Stimulated activated CD4-positive, alpha-beta T cell treated with anti-CD3 and anti-CD28 coated beads, Interleukin-15, amount 100 ng/mL, for 48 hours (primary cell): ENCODE data around the gene L3HYPDH.

Experiments used
- DNase-seq, 2 donors: peaks; one replicate each; pipeline ENCODE4 v3.0.0-alpha.2; 2020; ENCODE audit warnings: low read depth in 2 of 2

Gene L3HYPDH

DNA sequence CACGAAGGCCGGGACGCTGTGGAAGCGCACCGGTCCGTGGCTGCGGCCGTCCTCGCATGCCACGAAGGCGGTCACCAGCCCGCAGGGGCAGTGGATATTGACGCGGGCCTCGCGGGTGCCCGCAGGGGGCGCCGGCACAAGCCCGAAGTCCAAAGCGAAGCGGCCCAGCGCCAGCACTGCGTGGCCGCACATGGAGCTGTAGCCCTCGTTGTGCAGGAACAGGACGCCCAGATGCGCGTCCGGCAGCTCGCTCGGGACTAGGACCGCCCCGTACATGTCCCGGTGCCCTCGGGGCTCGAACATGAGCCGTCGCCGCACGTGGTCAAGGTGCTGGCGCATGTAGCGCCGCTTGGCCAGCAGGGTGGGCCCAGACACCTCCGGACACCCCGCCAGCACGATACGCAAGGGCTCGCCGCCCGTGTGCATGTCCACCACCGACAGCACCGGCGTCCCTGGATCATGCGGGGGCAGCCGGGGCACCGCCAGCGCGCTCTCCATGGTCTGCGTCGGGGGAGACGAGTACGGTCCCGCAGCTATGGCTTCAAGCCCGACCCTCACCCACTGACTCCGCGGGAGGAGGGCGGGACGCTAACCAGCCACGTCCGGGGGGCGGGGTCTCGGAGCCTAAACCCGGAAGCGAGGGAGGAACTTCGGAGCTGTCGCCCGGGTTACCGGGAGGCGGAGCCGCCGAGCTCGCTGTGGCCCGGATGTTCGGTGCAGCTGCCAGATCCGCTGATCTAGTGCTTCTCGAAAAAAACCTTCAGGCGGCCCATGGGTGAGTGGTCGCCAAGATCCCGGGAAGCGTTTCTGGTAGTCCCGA, at the start of gene L3HYPDH, which contains the start of gene JKAMP:
TSS of gene L3HYPDH (minus strand) at position 590 of the 820 bp plus-strand sequence. CDS start at position 498, 92 bp downstream.
TSS of gene JKAMP (plus strand) at position 699 of the 820 bp plus-strand sequence. CDS start at position 772, 73 bp downstream.
- DNase-seq, result peak; percentile 95 to 99

- DNase-seq, result no peak
These were observed 48.2 kb upstream of the L3HYPDH start for GRCh38 chr14:59532419-59532818.

DNA sequence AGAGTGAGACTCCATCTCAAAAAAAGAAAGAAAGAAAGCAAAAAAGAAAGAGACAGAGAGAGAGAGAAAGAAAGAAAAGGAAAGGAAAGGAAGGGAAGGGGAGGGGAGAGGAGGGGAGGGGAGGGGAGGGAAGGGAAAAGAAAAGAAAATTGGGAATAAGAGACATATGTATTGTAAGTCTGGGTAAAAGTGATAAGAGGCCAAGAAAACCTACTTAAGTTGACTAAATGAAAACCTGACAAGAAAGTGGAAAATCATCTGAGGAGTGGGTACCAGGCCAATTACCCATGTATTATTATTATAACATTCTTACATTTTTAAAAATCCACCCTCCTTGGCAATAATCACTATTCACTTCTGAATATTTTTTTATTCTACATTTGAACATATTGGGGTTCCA, 46.1 kb upstream of the L3HYPDH start:
- no peak for DNase-seq

DNA sequence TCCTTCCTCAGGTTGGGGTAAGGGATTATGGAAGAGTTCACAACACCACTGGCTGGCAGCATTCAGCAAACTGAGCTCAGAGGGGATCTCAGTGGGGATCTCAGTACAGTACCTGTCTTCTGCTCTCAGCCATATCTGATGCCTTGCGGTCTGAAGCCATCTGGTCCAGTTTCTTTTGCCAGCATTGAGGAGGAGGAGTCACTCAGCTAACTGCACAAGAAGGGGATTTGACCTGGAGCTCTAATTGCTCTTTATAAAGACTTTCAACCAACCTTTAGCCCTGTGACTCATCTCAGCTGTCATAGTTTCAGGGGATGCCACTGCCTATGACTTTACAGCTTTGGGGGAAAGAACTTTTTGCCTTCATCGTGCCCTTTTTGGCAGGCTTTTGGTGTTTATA, 45.0 kb upstream of the L3HYPDH start:
- DNase-seq, result no peak

DNA sequence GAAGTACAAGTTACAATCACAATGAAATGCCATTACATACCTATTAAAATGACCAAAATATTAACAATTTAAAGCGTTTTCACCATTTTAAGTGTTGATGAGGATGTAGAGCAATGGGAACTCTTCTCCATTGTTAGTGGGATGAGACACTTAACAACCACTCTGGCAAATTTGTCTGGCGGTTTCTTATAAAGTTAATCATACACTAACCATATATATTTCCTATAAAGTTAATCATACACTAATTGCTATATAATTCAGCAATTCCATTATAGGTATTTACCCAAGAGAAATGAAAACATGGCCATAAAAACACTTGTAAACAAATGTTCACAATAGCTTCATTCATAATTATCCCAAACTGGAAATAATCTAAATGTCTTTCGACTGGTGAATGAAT, 36.0 kb upstream of the L3HYPDH start:
- no peak for DNase-seq

DNA sequence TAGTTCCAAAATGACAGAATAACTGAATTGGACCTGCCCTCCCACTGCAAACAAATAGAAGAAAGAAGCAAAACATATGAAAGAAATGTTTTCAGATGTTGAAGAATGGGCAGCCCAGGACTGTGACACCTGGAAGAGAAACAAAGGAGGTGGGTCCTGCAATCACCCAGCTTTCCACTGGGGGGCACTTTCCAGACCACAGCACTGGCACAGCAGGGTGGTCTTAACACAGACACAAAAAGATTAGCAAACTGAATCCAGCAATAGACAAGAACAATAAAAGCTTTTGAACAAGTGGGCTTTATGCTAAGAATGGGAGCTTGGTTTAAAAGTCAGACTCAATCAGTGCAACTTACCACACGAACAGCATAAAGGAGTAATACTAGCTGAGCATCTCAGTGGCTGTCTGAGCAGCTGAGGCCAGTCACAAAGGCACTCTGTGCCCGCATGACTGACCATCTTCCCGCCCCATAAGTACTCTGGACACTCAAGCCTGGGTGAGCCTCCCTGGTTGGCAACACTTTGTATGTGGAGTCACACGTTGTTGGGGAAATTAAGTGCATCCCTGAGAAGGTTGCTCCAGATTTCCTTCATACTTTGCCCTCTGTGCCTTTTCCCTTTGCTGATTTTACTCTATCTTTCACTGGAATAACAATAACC, 27.8 kb upstream of the L3HYPDH start:
- DNase-seq, result no peak

GRCh38 chr14:59510966-59511365, 26.8 kb upstream of the L3HYPDH start:
- no peak for DNase-seq

- no peak for DNase-seq
These were observed 25.8 kb upstream of the L3HYPDH start for GRCh38 chr14:59510001-59510400.

DNA sequence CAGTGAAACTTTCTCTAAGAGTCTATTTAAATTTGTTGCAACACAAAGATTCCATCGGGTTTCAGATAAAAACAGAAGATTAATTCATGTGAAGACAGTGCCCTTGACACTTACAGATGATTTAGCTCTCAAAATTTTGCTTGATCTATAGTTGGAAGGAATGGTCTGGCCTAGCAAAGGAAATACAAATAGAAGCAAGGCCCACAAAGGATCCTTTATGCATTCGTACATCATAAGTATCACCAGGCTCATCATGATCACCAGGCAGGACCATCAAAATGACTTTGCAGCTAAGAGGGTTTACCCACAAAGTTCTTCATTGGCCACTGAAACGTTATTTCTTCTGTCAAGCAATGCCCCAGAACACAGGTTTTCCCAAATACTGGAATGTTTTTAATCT, 24.9 kb upstream of the L3HYPDH start:
- DNase-seq, result no peak

GRCh38 chr14:59507752-59508103, 23.5 kb upstream of the L3HYPDH start:
- DNase-seq, result no peak

GRCh38 chr14:59507063-59507751, 23.0 kb upstream of the L3HYPDH start:
- DNase-seq, result peak; percentile 21 to 28

- DNase-seq, result no peak
These were observed 19.0 kb upstream of the L3HYPDH start for GRCh38 chr14:59503256-59503655.

DNA sequence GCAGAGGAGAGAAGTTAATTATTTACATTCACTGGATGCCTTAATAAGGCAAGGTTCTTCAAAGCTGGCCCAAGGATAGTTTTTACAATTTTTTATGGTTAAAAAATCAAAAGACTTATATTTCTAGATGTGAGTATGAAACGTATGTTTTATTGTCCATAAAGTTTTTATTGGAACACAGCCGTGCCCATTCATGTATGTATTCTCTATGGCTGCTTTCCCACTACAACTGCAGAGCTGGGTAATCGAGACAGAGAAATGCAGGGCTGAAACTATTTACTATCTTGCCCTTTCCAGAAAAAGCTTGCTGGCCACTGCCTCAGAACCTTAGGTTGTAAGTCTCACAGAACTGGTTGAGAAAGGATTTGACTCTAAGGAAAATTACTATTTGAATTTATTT, 16.5 kb upstream of the L3HYPDH start:
- DNase-seq, result no peak

DNA sequence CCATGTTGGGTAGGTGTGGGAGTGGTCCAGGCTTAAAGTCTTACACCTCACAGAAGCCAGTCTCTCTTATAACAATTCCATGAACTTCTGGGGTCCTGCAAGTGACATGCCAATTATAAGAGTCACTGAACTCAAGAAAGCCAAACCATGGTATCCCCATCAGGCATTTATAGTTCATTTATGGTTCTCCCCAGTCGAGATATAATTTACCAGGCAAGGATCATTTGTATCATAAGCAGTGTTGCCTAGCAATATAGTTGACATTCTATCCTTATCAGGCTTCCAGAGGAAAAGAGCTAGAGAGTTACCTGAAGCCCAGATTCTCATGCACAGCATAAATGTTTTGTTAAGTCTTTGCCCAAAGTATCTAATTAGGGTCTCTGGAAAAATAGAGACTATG, 8.2 kb upstream of the L3HYPDH start:
- no peak for DNase-seq

DNA sequence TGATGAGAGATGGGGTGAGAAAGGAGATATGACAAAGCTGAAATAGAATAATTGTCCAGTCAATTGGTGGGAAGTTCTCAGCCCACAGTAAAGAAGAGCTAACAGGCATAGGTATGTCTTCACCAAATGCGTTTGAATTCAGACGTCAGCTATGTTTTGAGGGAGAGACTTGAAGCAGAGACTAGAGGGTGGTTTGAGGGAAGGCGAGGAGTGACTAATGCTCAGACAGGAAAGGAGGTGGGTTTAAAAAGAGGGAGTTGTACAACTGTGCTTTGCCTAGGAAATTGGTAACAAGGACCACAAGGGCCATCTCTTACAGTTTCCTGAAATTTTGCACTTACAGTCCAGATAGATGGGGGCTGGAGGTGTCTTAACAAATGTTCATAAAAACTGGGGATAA, 6.5 kb upstream of the L3HYPDH start:
- DNase-seq, result no peak

DNA sequence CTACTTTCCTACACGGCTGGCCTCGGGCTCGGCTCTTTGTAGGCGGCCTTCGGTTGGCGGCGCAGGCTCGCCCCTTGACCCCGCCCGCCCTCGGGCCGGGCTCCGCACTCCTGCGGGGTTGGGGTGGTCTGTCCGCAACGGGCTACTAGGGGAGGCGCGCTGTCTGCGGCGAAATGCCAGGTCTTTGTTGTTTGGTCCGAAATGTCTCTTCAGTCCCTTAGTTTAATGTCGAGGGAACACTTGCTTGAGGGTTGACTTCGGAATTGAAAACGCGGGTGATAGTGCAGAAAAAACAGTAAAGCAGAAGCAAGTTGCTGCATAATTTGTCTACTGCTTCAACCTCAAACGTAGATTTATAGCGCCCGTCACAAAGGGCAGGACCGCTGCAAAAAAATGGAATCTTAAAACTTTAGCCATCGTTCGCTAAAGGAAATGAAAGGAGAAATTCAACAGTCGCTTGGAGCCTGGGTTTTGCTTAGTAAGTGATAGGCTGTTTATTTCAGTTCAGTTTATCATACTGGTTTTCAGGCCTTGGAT, 499 bp upstream of the L3HYPDH start:
- DNase-seq, result no peak

DNA sequence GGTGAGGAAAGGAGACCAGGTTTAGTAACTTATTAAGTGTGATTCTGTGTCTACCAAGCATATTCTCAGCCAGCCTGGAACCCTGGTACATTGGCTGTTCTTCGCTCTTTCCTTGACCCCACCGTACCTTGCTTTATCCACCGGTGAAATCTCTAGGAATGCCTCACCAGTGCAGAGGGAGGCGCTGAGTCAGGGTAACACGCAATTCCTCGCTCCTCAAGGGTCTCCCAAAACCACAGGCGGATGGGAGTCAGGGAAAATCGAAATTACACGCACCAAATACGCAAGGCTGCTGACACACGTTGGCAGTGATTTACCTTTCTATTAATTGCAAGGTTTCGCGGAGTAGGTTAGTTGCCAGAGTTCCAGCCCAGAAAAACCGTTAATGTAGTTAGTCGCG, 845 bp downstream of the L3HYPDH start:
- no peak for DNase-seq

DNA sequence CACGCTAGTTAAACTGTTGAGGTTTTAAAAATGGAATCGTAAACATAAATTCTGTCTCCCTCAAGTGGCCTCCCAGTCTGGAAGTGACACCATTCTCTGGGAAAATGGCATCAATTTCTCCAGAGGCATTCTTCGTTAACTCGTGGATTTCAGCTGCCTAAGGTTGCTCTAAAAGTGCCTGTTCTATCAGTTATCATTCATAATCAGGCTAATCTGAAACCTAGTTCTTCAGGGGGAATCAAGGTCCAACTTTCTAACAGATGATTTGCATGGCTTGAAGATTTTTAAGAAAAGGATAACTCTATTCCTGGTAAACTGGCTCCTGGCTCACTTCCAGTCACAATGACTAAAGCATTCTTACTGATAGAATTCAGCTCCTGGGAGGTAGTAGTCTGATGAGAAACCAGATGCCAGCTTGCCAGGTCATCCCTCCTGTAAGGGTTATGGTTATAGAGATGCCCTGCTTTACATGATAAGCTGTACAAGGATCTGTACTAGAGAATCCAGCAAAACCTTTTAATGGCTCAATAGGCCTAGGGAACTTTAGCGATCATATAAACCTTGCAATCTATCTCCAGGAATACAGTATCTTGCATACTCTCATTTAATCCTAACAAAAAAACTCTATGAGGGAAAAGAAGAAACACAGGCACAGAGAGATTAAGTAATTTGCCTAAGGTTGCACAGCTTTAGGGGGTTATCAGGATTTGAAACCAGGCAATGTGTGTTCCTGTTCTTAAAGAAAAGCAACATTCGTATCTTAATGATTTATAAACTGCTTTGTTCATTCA, 1.5 kb downstream of the L3HYPDH start:
- DNase-seq, result no peak

DNA sequence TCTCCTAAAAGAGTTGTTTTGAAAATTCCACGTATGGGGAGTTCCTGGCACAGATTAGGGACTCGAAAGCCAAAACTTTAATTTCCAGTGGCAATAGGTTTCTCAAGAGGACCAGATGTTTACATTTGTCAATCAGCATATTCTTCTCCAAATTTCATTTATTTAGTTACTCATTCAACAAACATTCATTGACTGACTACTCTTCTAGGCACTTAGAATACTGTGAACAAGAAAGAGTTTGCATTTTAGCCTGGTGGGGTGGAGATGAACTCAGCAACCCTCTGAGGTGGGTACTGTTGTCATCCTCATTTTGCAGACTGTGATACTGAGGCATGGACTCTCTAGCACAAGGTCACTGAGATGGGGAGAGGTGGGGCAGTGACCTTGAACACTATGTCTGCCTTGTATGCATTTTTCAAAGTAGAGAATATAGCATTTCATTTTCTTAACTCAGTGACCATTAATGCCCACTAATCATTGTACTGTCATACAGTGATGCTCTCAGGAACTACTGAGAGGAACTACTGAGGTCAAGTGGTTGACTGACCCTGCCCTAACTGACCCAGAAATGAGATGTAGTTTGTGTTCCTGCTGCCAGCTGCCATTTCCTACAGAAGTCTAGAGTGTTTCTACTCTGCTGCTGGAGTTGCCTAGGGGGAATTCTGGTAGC, 2.2 kb downstream of the L3HYPDH start:
- DNase-seq, result no peak

DNA sequence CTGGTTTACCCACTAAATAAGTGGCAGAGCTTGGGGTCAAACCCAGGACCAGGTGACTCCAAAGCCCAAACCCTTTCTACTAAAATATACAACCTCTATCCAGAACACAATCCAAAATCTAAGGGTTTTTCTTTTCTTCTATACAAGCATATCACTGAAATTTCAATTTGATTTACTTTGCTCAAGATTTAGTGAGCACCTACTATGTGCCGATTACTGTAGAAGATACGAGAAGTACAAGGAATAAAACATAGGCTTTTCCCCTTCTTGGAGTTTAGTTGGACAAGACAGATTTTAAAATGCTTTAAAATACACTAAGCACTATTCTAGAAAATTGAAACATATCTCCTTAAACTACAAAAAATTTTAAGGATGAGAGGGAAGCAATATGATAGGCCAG, 2.8 kb downstream of the L3HYPDH start:
- no peak for DNase-seq

DNA sequence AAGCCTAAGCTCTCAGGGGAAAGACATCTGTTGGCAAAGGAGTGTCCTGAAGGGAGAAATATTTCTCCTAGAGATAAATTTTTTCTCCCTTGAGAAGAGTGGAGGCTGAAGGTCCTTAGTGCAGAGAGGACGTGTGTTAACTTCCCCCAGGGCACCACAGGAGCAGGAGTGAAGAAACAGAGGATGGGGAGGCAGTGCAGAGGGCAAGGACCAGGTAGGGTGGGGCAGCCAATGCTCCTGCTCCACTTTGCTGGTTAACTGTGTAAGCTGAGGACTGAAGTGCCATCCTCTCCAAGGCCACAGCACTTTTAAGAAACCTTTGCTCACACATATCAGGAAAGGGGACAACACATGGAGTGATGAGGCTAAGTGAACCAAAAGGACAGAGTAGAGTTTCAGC, 4.0 kb downstream of the L3HYPDH start:
- no peak for DNase-seq
